ENCODE measurements around the gene CATSPERE. TPM values are rescaled to one million over a fixed set of nuclear protein-coding genes. Genes with fewer than 3 reads are reported as not detected.
A peak's percentile ranks its signal among the peaks of the same experiment; 100 is the strongest.

The CATSPERE gene
- total RNA-seq, 4 donors from 2014 or later: 0.49 to 0.58 (median 0.56) TPM; not detected in 1

- ATAC-seq (no peak), DNase-seq (no peak)
- no peak overlapping the region for H3K4me3 ChIP-seq
- no peaks in the 10 kb centered on the region for H3K27me3 ChIP-seq
- H3K36me3 ChIP-seq: no peaks in the 10 kb centered on the region
- intact Hi-C loops (cut with DNase I; ENCODE audit: low total_unique reads): loop anchor here (10.0 kb wide), 1 partner anchor 378 kb away; the partner anchor contains the start of gene COX20
- peaks cover 11% of the 10 kb centered on the region in 2 donors for H3K4me1 ChIP-seq
- H3K27ac ChIP-seq: no peak overlapping the region
- in situ Hi-C loops (cut with MboI; ENCODE audit: low sequenced_read_pairs in 4 of 4): loop anchor here in 2 of 4 donors (10.0 to 25.0 kb wide), 3 partner anchors 198 to 556 kb away; partner anchors contain the start of gene DESI2 (in 2 of the 2)
- H3K9me3 ChIP-seq: no peaks in the 10 kb centered on the region
- TF ChIP-seq POLR2A (IDR thresholded peaks at IDR 0.05) (no peak), CTCF (IDR thresholded peaks at IDR 0.05 in 4 of 5, conservative IDR thresholded peaks at IDR 0.05 in 1 of 5) (no peak)
Measured at GRCh38 chr1:244456586-244456985, 4.5 kb upstream of the CATSPERE start.

GRCh38 chr1:244458781-244459180 lies 2.3 kb upstream of the CATSPERE start:
- no peak for TF ChIP-seq CTCF (IDR thresholded peaks at IDR 0.05 in 4 of 5, conservative IDR thresholded peaks at IDR 0.05 in 1 of 5)
- no peak for TF ChIP-seq POLR2A (IDR thresholded peaks at IDR 0.05)
- Histone ChIP-seq H3K4me3 (no peak overlapping the region), H3K27ac (no peak overlapping the region), H3K4me1 (peaks cover 4 to 6% of the 10 kb centered on the region in 2 donors), H3K27me3 (no peaks in the 10 kb centered on the region), H3K36me3 (no peaks in the 10 kb centered on the region), H3K9me3 (no peaks in the 10 kb centered on the region)
- DNase-seq (no peak), ATAC-seq (no peak)
- intact Hi-C loops (cut with DNase I; ENCODE audit: low total_unique reads) (loop anchor here (10.0 kb wide), 1 partner anchor 376 kb away; the partner anchor contains the start of gene COX20), in situ Hi-C loops (cut with MboI; ENCODE audit: low sequenced_read_pairs in 4 of 4) (loop anchor here in 2 of 4 donors (10.0 to 25.0 kb wide), 3 partner anchors 196 to 554 kb away; partner anchors contain the start of gene DESI2 (in 2 of the 2))

GRCh38 chr1:244460197-244460596 lies 876 bp upstream of the CATSPERE start:
- Histone ChIP-seq H3K9me3 (no peaks in the 10 kb centered on the region), H3K4me3 (peak overlapping the region in 3 of 4 donors; percentile 66 to 73 (median 68)), H3K27me3 (no peaks in the 10 kb centered on the region), H3K36me3 (no peaks in the 10 kb centered on the region), H3K4me1 (peaks cover 4 to 6% of the 10 kb centered on the region in 2 donors), H3K27ac (peak overlapping the region in 2 of 4 donors; percentile 83 to 87)
- ATAC-seq (no peak), DNase-seq (peak in 1 of 2 donors; percentile 29)
- intact Hi-C loops (cut with DNase I; ENCODE audit: low total_unique reads): no loop called here
- in situ Hi-C loops (cut with MboI; ENCODE audit: low sequenced_read_pairs in 4 of 4): loop anchor here in 2 of 4 donors (25.0 kb wide), 2 partner anchors 202 to 552 kb away; partner anchors contain the start of gene DESI2 (in 1 of the 2)
- TF ChIP-seq POLR2A (IDR thresholded peaks at IDR 0.05) (no peak), CTCF (IDR thresholded peaks at IDR 0.05 in 4 of 5, conservative IDR thresholded peaks at IDR 0.05 in 1 of 5) (no peak)

GRCh38 chr1:244466724-244467123 lies 5.7 kb downstream of the CATSPERE start:
- DNase-seq (no peak), ATAC-seq (no peak)
- Histone ChIP-seq H3K27ac (no peak overlapping the region), H3K4me1 (no peaks in the 10 kb centered on the region), H3K9me3 (no peaks in the 10 kb centered on the region), H3K4me3 (no peak overlapping the region), H3K27me3 (no peaks in the 10 kb centered on the region), H3K36me3 (no peaks in the 10 kb centered on the region)
- in situ Hi-C loops (cut with MboI; ENCODE audit: low sequenced_read_pairs in 4 of 4) (loop anchor here in 2 of 4 donors (25.0 kb wide), 2 partner anchors 196 to 546 kb away; partner anchors contain the start of gene DESI2 (in 1 of the 2)), intact Hi-C loops (cut with DNase I; ENCODE audit: low total_unique reads) (no loop called here)
- TF ChIP-seq POLR2A (IDR thresholded peaks at IDR 0.05) (no peak), CTCF (IDR thresholded peaks at IDR 0.05 in 4 of 5, conservative IDR thresholded peaks at IDR 0.05 in 1 of 5) (no peak)
